GM12864 (cell line): Measurements from ENCODE around the gene ICE2.

Experiments used
- DNase-seq: peaks from one replicate; pipeline ENCODE4 v3.0.0-alpha.2; 2011; ENCODE audit warnings: low read depth
- H3K4me3 ChIP-seq: 2 replicates; pipeline ENCODE4 v1.5.1; 2011; ENCODE audit warnings: mild to moderate bottlenecking, low read depth, low read length, control low read depth
- CTCF ChIP-seq: IDR thresholded peaks from 2 replicates; pipeline ENCODE4 v1.5.1; 2011; ENCODE audit warnings: low read depth, mild to moderate bottlenecking, moderate library complexity, low read length, control low read depth, inconsistent platforms; ENCODE audit errors: missing control alignments

ICE2 gene

GRCh38 chr15:60441331-60441730 is 37.6 kb downstream of the ICE2 start:
- no peak for TF ChIP-seq CTCF
- H3K4me3 ChIP-seq = no peak overlapping the region
- no peak for DNase-seq

- no peak for DNase-seq
- H3K4me3 ChIP-seq = no peak overlapping the region
- no peak for TF ChIP-seq CTCF
Observed at GRCh38 chr15:60438646-60439045, 40.3 kb downstream of the ICE2 start.

- H3K4me3 ChIP-seq = no peak overlapping the region
- no peak for TF ChIP-seq CTCF
- no peak for DNase-seq
Observed at GRCh38 chr15:60428935-60429334, 50.0 kb downstream of the ICE2 start.

- TF ChIP-seq CTCF = no peak
- no peak for DNase-seq
Observed at GRCh38 chr15:60426870-60427508, 52.0 kb downstream of the ICE2 start.

GRCh38 chr15:60425461-60425860 is 53.5 kb downstream of the ICE2 start:
- no peak for DNase-seq
- no peak for TF ChIP-seq CTCF
- H3K4me3 ChIP-seq = no peak overlapping the region

More at GRCh38 chr15:60426870-60427508, 52.0 kb downstream of the ICE2 start:
- H3K4me3 ChIP-seq = no peak overlapping the region

GRCh38 chr15:60424006-60424405 is 54.9 kb downstream of the ICE2 start:
- H3K4me3 ChIP-seq = no peak overlapping the region
- DNase-seq = no peak
- TF ChIP-seq CTCF = no peak

- DNase-seq = no peak
- no peak overlapping the region for H3K4me3 ChIP-seq
- TF ChIP-seq CTCF = no peak
Observed at GRCh38 chr15:60423537-60423936, 55.4 kb downstream of the ICE2 start.
